HepG2 (cell line): ENCODE results near the gene COLEC12. TPM values are rescaled to one million over a fixed set of nuclear protein-coding genes. Genes with fewer than 3 reads are reported as not detected.

Experiments used
- MXD4 ChIP-seq: IDR thresholded peaks from 2 replicates; pipeline ENCODE4 v1.6.1; 2016; ENCODE audit warnings: mild to moderate bottlenecking, missing biosample characterization, missing genetic modification reagents
- NONO ChIP-seq, 2 experiments: fragments of 450-650 bp in 1 of 2; sonication (generic) in 1 of 2; formaldehyde crosslinking in 1 of 2; IDR thresholded peaks in 1 of 2; conservative IDR thresholded peaks in 1 of 2; 2 replicates each; pipeline versions ENCODE4 v1.6.1 to v1.8.0; 2017 to 2022; ENCODE audit warnings: mild to moderate bottlenecking in 1 of 2, missing genetic modification reagents in 1 of 2, moderate library complexity in 1 of 2
- RFX5 ChIP-seq: IDR thresholded peaks from 2 replicates; pipeline ENCODE4 v1.6.1; 2011; ENCODE audit warnings: low read depth, low read length, improper control_type of control experiment
- SAP130 ChIP-seq: IDR thresholded peaks from 2 replicates; pipeline ENCODE4 v1.6.1; 2016; ENCODE audit warnings: low read depth
- SMAD9 ChIP-seq: sonication (generic); formaldehyde crosslinking; IDR thresholded peaks from 2 replicates; pipeline ENCODE4 v1.5.1; 2020; ENCODE audit warnings: mild to moderate bottlenecking, missing genetic modification reagents
- YEATS4 ChIP-seq: sonication (generic); formaldehyde crosslinking; IDR thresholded peaks from 2 replicates; pipeline ENCODE4 v1.4.0; 2020; ENCODE audit warnings: missing genetic modification reagents, borderline replicate concordance
- ZNF33B ChIP-seq: sonication (generic); formaldehyde crosslinking; IDR thresholded peaks from 2 replicates; pipeline ENCODE4 v1.5.1; 2020; ENCODE audit warnings: mild to moderate bottlenecking, missing genetic modification reagents
- ZNF607 ChIP-seq: sonication (generic); formaldehyde crosslinking; IDR thresholded peaks from 2 replicates; pipeline ENCODE4 v1.5.1; 2020; ENCODE audit warnings: missing genetic modification reagents, mild to moderate bottlenecking, borderline replicate concordance
- ZSCAN22 ChIP-seq: sonication (generic); formaldehyde crosslinking; IDR thresholded peaks from 2 replicates; pipeline ENCODE4 v1.4.0; 2020; ENCODE audit warnings: mild to moderate bottlenecking, missing genetic modification reagents
- polyA plus RNA-seq, 8 experiments: library from polyadenylated mRNA; depleted of rRNA in 3 of 8; stranded (reverse) in 7 of 8; unstranded in 1 of 8; fragments of >200 nt; fragmentation: Illumina TruSeq in 4 of 8; extraction: Trizol in 4 of 8; gene quantifications; 2 replicates each; pipeline versions ENCODE4 v1.2.1 to v1.2.3, GENCODE V29; 2011 to 2016; ENCODE audit warnings: low read depth in 4 of 8, missing spikeins in 1 of 8, mixed read lengths in 1 of 8; ENCODE audit not compliant: insufficient read depth in 1 of 8
- total RNA-seq, 5 experiments: library from RNA; depleted of rRNA; stranded (reverse); fragments of >200 nt; fragmentation: Illumina TruSeq; extraction: Trizol; gene quantifications; 2 replicates each; pipeline ENCODE4 v1.2.3, GENCODE V29; 2016; ENCODE audit warnings: low read depth in 1 of 5
- TF ChIP-seq, protein P1 (sequence below): sonication (generic); formaldehyde crosslinking; IDR thresholded peaks from 2 replicates; pipeline ENCODE4 v1.5.0; 2020; ENCODE audit warnings: mild to moderate bottlenecking, missing genetic modification reagents
- TF ChIP-seq, protein P2 (sequence below): sonication (generic); formaldehyde crosslinking; IDR thresholded peaks from 2 replicates; pipeline ENCODE4 v1.5.1; 2020; ENCODE audit warnings: missing genetic modification reagents, mild to moderate bottlenecking, borderline replicate concordance
- TF ChIP-seq, protein P3 (sequence below): sonication (generic); formaldehyde crosslinking; IDR thresholded peaks from 2 replicates; pipeline ENCODE4 v1.4.0; 2020; ENCODE audit warnings: missing genetic modification reagents
- TF ChIP-seq, protein P4 (sequence below): sonication (generic); formaldehyde crosslinking; IDR thresholded peaks from 2 replicates; pipeline ENCODE4 v1.5.0; 2020; ENCODE audit warnings: missing genetic modification reagents
- TF ChIP-seq, protein P5 (sequence below): fragments of 450-650 bp; IDR thresholded peaks from 2 replicates; pipeline ENCODE4 v1.6.1; 2017

COLEC12 gene
- total and polyA plus RNA-seq, 2 of the 13 experiments (the other 11 are each of a cell fraction or from before 2014, with no cell fraction given), result 0.02 to 0.11 TPM

DNA sequence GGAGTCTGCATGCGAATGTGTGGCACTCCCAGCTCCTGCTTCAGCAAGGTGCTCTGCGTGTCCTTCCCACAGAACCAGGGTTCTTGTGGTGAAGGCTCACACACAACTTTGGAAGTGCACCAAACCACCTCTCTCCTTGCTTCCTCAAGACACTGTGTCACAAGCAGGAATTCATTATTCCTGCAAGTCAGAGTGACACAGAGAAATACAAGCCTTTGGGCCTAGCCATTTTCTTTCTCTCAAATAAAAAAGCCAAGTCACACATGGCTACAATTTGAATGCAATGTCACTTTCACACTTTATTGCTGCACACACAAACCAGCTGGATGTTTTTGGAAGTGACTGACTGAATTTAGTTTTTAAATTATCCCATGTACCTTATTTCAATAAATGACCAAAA lies 202.6 kb downstream of the COLEC12 start (continued):
- TF ChIP-seq, protein P1, sequence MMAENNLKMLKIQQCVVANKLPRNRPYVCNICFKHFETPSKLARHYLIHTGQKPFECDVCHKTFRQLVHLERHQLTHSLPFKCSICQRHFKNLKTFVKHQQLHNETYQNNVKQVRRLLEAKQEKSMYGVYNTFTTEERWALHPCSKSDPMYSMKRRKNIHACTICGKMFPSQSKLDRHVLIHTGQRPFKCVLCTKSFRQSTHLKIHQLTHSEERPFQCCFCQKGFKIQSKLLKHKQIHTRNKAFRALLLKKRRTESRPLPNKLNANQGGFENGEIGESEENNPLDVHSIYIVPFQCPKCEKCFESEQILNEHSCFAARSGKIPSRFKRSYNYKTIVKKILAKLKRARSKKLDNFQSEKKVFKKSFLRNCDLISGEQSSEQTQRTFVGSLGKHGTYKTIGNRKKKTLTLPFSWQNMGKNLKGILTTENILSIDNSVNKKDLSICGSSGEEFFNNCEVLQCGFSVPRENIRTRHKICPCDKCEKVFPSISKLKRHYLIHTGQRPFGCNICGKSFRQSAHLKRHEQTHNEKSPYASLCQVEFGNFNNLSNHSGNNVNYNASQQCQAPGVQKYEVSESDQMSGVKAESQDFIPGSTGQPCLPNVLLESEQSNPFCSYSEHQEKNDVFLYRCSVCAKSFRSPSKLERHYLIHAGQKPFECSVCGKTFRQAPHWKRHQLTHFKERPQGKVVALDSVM (CRISPR knock-in tag), result no peak
- TF ChIP-seq YEATS4 (CRISPR knock-in tag), result no peak
- no peak for TF ChIP-seq RFX5
- TF ChIP-seq SMAD9 (CRISPR knock-in tag), result no peak
- no peak for TF ChIP-seq NONO (IDR thresholded peaks at IDR 0.05)
- no peak for TF ChIP-seq NONO (CRISPR knock-in tag; conservative IDR thresholded peaks at IDR 0.05)
- TF ChIP-seq, protein P2, sequence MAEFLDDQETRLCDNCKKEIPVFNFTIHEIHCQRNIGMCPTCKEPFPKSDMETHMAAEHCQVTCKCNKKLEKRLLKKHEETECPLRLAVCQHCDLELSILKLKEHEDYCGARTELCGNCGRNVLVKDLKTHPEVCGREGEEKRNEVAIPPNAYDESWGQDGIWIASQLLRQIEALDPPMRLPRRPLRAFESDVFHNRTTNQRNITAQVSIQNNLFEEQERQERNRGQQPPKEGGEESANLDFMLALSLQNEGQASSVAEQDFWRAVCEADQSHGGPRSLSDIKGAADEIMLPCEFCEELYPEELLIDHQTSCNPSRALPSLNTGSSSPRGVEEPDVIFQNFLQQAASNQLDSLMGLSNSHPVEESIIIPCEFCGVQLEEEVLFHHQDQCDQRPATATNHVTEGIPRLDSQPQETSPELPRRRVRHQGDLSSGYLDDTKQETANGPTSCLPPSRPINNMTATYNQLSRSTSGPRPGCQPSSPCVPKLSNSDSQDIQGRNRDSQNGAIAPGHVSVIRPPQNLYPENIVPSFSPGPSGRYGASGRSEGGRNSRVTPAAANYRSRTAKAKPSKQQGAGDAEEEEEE (CRISPR knock-in tag), result no peak
- no peak for TF ChIP-seq ZNF33B (CRISPR knock-in tag)
- TF ChIP-seq MXD4 (CRISPR knock-in tag), result no peak
- TF ChIP-seq, protein P3, sequence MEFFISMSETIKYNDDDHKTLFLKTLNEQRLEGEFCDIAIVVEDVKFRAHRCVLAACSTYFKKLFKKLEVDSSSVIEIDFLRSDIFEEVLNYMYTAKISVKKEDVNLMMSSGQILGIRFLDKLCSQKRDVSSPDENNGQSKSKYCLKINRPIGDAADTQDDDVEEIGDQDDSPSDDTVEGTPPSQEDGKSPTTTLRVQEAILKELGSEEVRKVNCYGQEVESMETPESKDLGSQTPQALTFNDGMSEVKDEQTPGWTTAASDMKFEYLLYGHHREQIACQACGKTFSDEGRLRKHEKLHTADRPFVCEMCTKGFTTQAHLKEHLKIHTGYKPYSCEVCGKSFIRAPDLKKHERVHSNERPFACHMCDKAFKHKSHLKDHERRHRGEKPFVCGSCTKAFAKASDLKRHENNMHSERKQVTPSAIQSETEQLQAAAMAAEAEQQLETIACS (CRISPR knock-in tag), result no peak
- no peak for TF ChIP-seq ZNF607 (CRISPR knock-in tag)
- no peak for TF ChIP-seq SAP130
- TF ChIP-seq, protein P4, sequence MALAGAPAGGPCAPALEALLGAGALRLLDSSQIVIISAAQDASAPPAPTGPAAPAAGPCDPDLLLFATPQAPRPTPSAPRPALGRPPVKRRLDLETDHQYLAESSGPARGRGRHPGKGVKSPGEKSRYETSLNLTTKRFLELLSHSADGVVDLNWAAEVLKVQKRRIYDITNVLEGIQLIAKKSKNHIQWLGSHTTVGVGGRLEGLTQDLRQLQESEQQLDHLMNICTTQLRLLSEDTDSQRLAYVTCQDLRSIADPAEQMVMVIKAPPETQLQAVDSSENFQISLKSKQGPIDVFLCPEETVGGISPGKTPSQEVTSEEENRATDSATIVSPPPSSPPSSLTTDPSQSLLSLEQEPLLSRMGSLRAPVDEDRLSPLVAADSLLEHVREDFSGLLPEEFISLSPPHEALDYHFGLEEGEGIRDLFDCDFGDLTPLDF (CRISPR knock-in tag), result no peak
- TF ChIP-seq, protein P5, sequence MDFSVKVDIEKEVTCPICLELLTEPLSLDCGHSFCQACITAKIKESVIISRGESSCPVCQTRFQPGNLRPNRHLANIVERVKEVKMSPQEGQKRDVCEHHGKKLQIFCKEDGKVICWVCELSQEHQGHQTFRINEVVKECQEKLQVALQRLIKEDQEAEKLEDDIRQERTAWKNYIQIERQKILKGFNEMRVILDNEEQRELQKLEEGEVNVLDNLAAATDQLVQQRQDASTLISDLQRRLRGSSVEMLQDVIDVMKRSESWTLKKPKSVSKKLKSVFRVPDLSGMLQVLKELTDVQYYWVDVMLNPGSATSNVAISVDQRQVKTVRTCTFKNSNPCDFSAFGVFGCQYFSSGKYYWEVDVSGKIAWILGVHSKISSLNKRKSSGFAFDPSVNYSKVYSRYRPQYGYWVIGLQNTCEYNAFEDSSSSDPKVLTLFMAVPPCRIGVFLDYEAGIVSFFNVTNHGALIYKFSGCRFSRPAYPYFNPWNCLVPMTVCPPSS, result no peak
- TF ChIP-seq ZSCAN22 (CRISPR knock-in tag), result no peak
